ENCODE measurements around the gene CAND2.
"Not testable (repeated sequence)": the region's sequence is repeated elsewhere in the genome, so short reads cannot be mapped to it uniquely, and the experiment has no call there.

CAND2 gene

GRCh38 chr3:12835052-12835665 is 38.7 kb downstream of the CAND2 start:
- DNase-seq (ENCODE audit: insufficient read length, low spot score), result no peak
- TF ChIP-seq POLR2A (IDR thresholded peaks at IDR 0.05; ENCODE audit: low read depth, low read length) (no peak), SPI1 (IDR thresholded peaks at IDR 0.05; ENCODE audit: low read depth, low read length) (no peak), POLR2AphosphoS5 (IDR thresholded peaks at IDR 0.05; ENCODE audit: low read depth, low read length) (peak; percentile 26)
- no peak for FAIRE-seq

- no peak for DNase-seq (ENCODE audit: insufficient read length, low spot score)
- no peak for FAIRE-seq
- TF ChIP-seq TAF1 (IDR thresholded peaks at IDR 0.05; ENCODE audit: low read depth, low read length), result no peak
- no peak for TF ChIP-seq POLR2AphosphoS5 (IDR thresholded peaks at IDR 0.05; ENCODE audit: low read depth, low read length)
Observed at GRCh38 chr3:12837295-12837986, 41.0 kb downstream of the CAND2 start.

- no peak for FAIRE-seq
- DNase-seq (ENCODE audit: insufficient read length, low spot score), result no peak
Observed at GRCh38 chr3:12838179-12838965, 41.9 kb downstream of the CAND2 start.

GRCh38 chr3:12839156-12839946 is 42.9 kb downstream of the CAND2 start:
- DNase-seq (ENCODE audit: insufficient read length, low spot score) (no peak), FAIRE-seq (no peak)
- TF ChIP-seq POU2F2 (IDR thresholded peaks at IDR 0.05; ENCODE audit: low read depth, low read length) (no peak), POLR2AphosphoS5 (IDR thresholded peaks at IDR 0.05; ENCODE audit: low read depth, low read length) (0 out of 2 replicates have a peak, but pooled peaks have one; percentile 3)

More at GRCh38 chr3:12838179-12838965, 41.9 kb downstream of the CAND2 start:
- peak; percentile 37; the same call in 1 of the 2 replicates for TF ChIP-seq POLR2A (IDR thresholded peaks at IDR 0.05; ENCODE audit: low read depth, low read length)
- TF ChIP-seq POU2F2 (IDR thresholded peaks at IDR 0.05; ENCODE audit: low read depth, low read length), result no peak

GRCh38 chr3:12840148-12840547 is 43.7 kb downstream of the CAND2 start:
- not testable (repeated sequence) for DNase-seq (ENCODE audit: insufficient read length, low spot score); FAIRE-seq

- DNase-seq (ENCODE audit: insufficient read length, low spot score) (no peak), FAIRE-seq (no peak)
- TF ChIP-seq SPI1 (IDR thresholded peaks at IDR 0.05; ENCODE audit: low read depth, low read length) (no peak), POLR2AphosphoS5 (IDR thresholded peaks at IDR 0.05; ENCODE audit: low read depth, low read length) (no peak), PAX5 (IDR thresholded peaks at IDR 0.05; ENCODE audit: insufficient read depth, low read length, severe bottlenecking) (no peak), POLR2A (IDR thresholded peaks at IDR 0.05; ENCODE audit: low read depth, low read length) (no peak), TAF1 (IDR thresholded peaks at IDR 0.05; ENCODE audit: low read depth, low read length) (no peak)
Observed at GRCh38 chr3:12840591-12841148, 44.2 kb downstream of the CAND2 start.

- peak; percentile 89 for FAIRE-seq
- TF ChIP-seq POLR2AphosphoS5 (IDR thresholded peaks at IDR 0.05; ENCODE audit: low read depth, low read length) (peak; percentile 100), PAX5 (IDR thresholded peaks at IDR 0.05; ENCODE audit: insufficient read depth, low read length, severe bottlenecking) (no peak), SPI1 (IDR thresholded peaks at IDR 0.05; ENCODE audit: low read depth, low read length) (0 out of 2 replicates have a peak, but pooled peaks have one; percentile 2), TAF1 (IDR thresholded peaks at IDR 0.05; ENCODE audit: low read depth, low read length) (peak; percentile 98), POLR2A (IDR thresholded peaks at IDR 0.05; ENCODE audit: low read depth, low read length) (peak; percentile 99), POU2F2 (IDR thresholded peaks at IDR 0.05; ENCODE audit: low read depth, low read length) (peak; percentile 89)
- peak; percentile 65 for DNase-seq (ENCODE audit: insufficient read length, low spot score)
Observed at GRCh38 chr3:12841149-12841969, 44.9 kb downstream of the CAND2 start, which contains the start of gene RPL32. Gene RPL32, minus strand, starts transcription at chr3:12841565. Its CDS starts 1,328 bp downstream, at chr3:12840237.

- no peak for FAIRE-seq
Observed at GRCh38 chr3:12841970-12842328, 45.5 kb downstream of the CAND2 start.

GRCh38 chr3:12842469-12842868 is 46.0 kb downstream of the CAND2 start:
- DNase-seq (ENCODE audit: insufficient read length, low spot score) (no peak), FAIRE-seq (no peak)
- no peak for TF ChIP-seq PAX5 (IDR thresholded peaks at IDR 0.05; ENCODE audit: insufficient read depth, low read length, severe bottlenecking)
- no peak for TF ChIP-seq SPI1 (IDR thresholded peaks at IDR 0.05; ENCODE audit: low read depth, low read length)
- TF ChIP-seq POLR2AphosphoS5 (IDR thresholded peaks at IDR 0.05; ENCODE audit: low read depth, low read length), result no peak
- no peak for TF ChIP-seq POLR2A (IDR thresholded peaks at IDR 0.05; ENCODE audit: low read depth, low read length)
- no peak for TF ChIP-seq POU2F2 (IDR thresholded peaks at IDR 0.05; ENCODE audit: low read depth, low read length)
- TF ChIP-seq TAF1 (IDR thresholded peaks at IDR 0.05; ENCODE audit: low read depth, low read length), result no peak

More at GRCh38 chr3:12841970-12842328, 45.5 kb downstream of the CAND2 start:
- TF ChIP-seq TAF1 (IDR thresholded peaks at IDR 0.05; ENCODE audit: low read depth, low read length), result no peak
- no peak for TF ChIP-seq POLR2AphosphoS5 (IDR thresholded peaks at IDR 0.05; ENCODE audit: low read depth, low read length)
- no peak for TF ChIP-seq POU2F2 (IDR thresholded peaks at IDR 0.05; ENCODE audit: low read depth, low read length)
- no peak for TF ChIP-seq PAX5 (IDR thresholded peaks at IDR 0.05; ENCODE audit: insufficient read depth, low read length, severe bottlenecking)
- no peak for TF ChIP-seq SPI1 (IDR thresholded peaks at IDR 0.05; ENCODE audit: low read depth, low read length)
- TF ChIP-seq POLR2A (IDR thresholded peaks at IDR 0.05; ENCODE audit: low read depth, low read length), result no peak
- no peak for DNase-seq (ENCODE audit: insufficient read length, low spot score)
